ENCODE measurements around the gene CFAP58.

CFAP58 gene

GRCh38 chr10:104309980-104310978 lies 43.4 kb upstream of the CFAP58 start:
- no peak overlapping the region for H3K4me3 ChIP-seq (ENCODE audit: low read depth, low read length)
- no peak for DNase-seq (ENCODE audit: low read depth)
- no peak for TF ChIP-seq CTCF (IDR thresholded peaks at IDR 0.05; ENCODE audit: low read depth, low read length, missing control alignments)

- DNase-seq (ENCODE audit: low read depth) = no peak
- no peak overlapping the region for H3K4me3 ChIP-seq (ENCODE audit: low read depth, low read length)
- no peak for TF ChIP-seq CTCF (IDR thresholded peaks at IDR 0.05; ENCODE audit: low read depth, low read length, missing control alignments)
These were observed 42.4 kb upstream of the CFAP58 start for GRCh38 chr10:104311184-104311720.

GRCh38 chr10:104314591-104315485 lies 38.8 kb upstream of the CFAP58 start:
- no peak for DNase-seq (ENCODE audit: low read depth)
- H3K4me3 ChIP-seq (ENCODE audit: low read depth, low read length) = no peak overlapping the region
- no peak for TF ChIP-seq CTCF (IDR thresholded peaks at IDR 0.05; ENCODE audit: low read depth, low read length, missing control alignments)

- H3K4me3 ChIP-seq (ENCODE audit: low read depth, low read length) = no peak overlapping the region
- TF ChIP-seq CTCF (IDR thresholded peaks at IDR 0.05; ENCODE audit: low read depth, low read length, missing control alignments) = no peak
- DNase-seq (ENCODE audit: low read depth) = no peak
These were observed 38.1 kb upstream of the CFAP58 start for GRCh38 chr10:104315486-104315921.

GRCh38 chr10:104316321-104317099 lies 37.1 kb upstream of the CFAP58 start:
- no peak for DNase-seq (ENCODE audit: low read depth)
- no peak overlapping the region for H3K4me3 ChIP-seq (ENCODE audit: low read depth, low read length)
- TF ChIP-seq CTCF (IDR thresholded peaks at IDR 0.05; ENCODE audit: low read depth, low read length, missing control alignments) = no peak

GRCh38 chr10:104317269-104317710 lies 36.3 kb upstream of the CFAP58 start:
- no peak for TF ChIP-seq CTCF (IDR thresholded peaks at IDR 0.05; ENCODE audit: low read depth, low read length, missing control alignments)
- H3K4me3 ChIP-seq (ENCODE audit: low read depth, low read length) = no peak overlapping the region

More at GRCh38 chr10:104317269-104317710, 36.3 kb upstream of the CFAP58 start:
- DNase-seq (ENCODE audit: low read depth) = no peak
